ENCODE data around the gene SEMA4B.
"Not testable (repeated sequence)": the region's sequence is repeated elsewhere in the genome, so short reads cannot be mapped to it uniquely, and the experiment has no call there.

DNA sequence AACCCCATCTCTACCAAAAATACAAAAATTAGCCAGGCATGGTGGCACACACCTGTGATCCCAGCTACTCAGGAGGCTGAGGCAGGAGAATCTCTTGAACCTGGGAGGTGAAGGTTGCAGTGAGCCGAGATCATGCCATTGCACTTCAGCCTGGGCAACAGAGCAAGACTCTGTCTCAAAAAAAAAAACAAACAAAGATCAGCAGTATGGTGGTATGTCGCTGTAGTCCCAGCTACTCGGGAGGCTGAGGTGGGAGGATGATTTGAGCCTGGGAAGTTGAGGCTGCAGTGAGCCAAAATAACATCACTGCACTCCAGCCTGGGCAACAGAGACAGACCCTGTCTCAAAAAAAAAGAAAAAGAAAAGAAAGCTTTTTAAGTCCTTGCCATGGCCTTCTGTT lies 36.9 kb upstream of the SEMA4B start:
- not testable (repeated sequence) for TF ChIP-seq POLR2AphosphoS5 (IDR thresholded peaks at IDR 0.05; ENCODE audit: low read depth); EZH2 (IDR thresholded peaks at IDR 0.05; ENCODE audit: low read depth, unreplicated experiment); STAT1 (IDR thresholded peaks at IDR 0.05; ENCODE audit: unreplicated experiment); EZH2phosphoT487 (IDR thresholded peaks at IDR 0.05; ENCODE audit: unreplicated experiment)
- TF ChIP-seq, protein P1, sequence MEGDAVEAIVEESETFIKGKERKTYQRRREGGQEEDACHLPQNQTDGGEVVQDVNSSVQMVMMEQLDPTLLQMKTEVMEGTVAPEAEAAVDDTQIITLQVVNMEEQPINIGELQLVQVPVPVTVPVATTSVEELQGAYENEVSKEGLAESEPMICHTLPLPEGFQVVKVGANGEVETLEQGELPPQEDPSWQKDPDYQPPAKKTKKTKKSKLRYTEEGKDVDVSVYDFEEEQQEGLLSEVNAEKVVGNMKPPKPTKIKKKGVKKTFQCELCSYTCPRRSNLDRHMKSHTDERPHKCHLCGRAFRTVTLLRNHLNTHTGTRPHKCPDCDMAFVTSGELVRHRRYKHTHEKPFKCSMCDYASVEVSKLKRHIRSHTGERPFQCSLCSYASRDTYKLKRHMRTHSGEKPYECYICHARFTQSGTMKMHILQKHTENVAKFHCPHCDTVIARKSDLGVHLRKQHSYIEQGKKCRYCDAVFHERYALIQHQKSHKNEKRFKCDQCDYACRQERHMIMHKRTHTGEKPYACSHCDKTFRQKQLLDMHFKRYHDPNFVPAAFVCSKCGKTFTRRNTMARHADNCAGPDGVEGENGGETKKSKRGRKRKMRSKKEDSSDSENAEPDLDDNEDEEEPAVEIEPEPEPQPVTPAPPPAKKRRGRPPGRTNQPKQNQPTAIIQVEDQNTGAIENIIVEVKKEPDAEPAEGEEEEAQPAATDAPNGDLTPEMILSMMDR (conservative IDR thresholded peaks at IDR 0.05; ENCODE audit: low read depth in 2 of 2) = not testable (repeated sequence)

All from GM23338 (cell line).